NCI-H2107 (cell line): ENCODE measurements around the gene LAMB1.
"Not testable (repeated sequence)": the region's sequence is repeated elsewhere in the genome, so short reads cannot be mapped to it uniquely, and the experiment has no call there.

Experiments used
- DNase-seq: peaks from one replicate; lab custom pipeline; 2025; lab: John Stamatoyannopoulos, UW

Gene LAMB1

GRCh38 chr7:107917763-107918651 is 85.0 kb downstream of the LAMB1 start:
- DNase-seq: no peak

GRCh38 chr7:107915541-107915940 is 87.4 kb downstream of the LAMB1 start:
- DNase-seq: no peak

GRCh38 chr7:107914831-107915230 is 88.1 kb downstream of the LAMB1 start:
- DNase-seq: no peak

GRCh38 chr7:107913851-107914250 is 89.1 kb downstream of the LAMB1 start:
- no peak for DNase-seq

- DNase-seq: no peak
Measured at GRCh38 chr7:107911981-107912380, 91.0 kb downstream of the LAMB1 start.

GRCh38 chr7:107909445-107909844 is 93.5 kb downstream of the LAMB1 start:
- DNase-seq: no peak

GRCh38 chr7:107907790-107908189 is 95.2 kb downstream of the LAMB1 start:
- no peak for DNase-seq

- no peak for DNase-seq
Measured at GRCh38 chr7:107902381-107902780, 100.6 kb downstream of the LAMB1 start.

- no peak for DNase-seq
Measured at GRCh38 chr7:107900496-107901015, 102.4 kb downstream of the LAMB1 start.

- no peak for DNase-seq
Measured at GRCh38 chr7:107898997-107899594, 103.9 kb downstream of the LAMB1 start.

- not testable (repeated sequence) for DNase-seq
Measured at GRCh38 chr7:107892367-107892741, 110.6 kb downstream of the LAMB1 start.

- DNase-seq: peak; percentile 6
Measured at GRCh38 chr7:107891636-107892366, 111.2 kb downstream of the LAMB1 start.

- DNase-seq: peak; percentile 84
Measured at GRCh38 chr7:107890962-107891635, 111.9 kb downstream of the LAMB1 start, which contains the start of gene DLD. TSS of gene DLD (plus strand) at chr7:107891183. CDS start at chr7:107891251, 68 bp downstream.

- DNase-seq: no peak
Measured at GRCh38 chr7:107890493-107890961, 112.4 kb downstream of the LAMB1 start.

- DNase-seq: no peak
Measured at GRCh38 chr7:107889992-107890391, 113.0 kb downstream of the LAMB1 start.

- DNase-seq: not testable (repeated sequence)
Measured at GRCh38 chr7:107887827-107888226, 115.1 kb downstream of the LAMB1 start.

GRCh38 chr7:107884066-107884818 is 118.7 kb downstream of the LAMB1 start:
- no peak for DNase-seq

- no peak for DNase-seq
Measured at GRCh38 chr7:107882766-107883165, 120.2 kb downstream of the LAMB1 start.

- peak; percentile 3 for DNase-seq
Measured at GRCh38 chr7:107879400-107880035, 123.4 kb downstream of the LAMB1 start.

GRCh38 chr7:107878636-107879035 is 124.3 kb downstream of the LAMB1 start:
- no peak for DNase-seq
